Retinal pigment epithelial cell (primary cell): ENCODE measurements around the gene ERCC8.

Experiments used
- DNase-seq: peaks from one replicate; pipeline ENCODE4 v3.0.0-alpha.2; 2010; ENCODE audit warnings: low read depth
- H3K4me3 ChIP-seq: 2 replicates; pipeline ENCODE4 v1.5.1; 2011; ENCODE audit warnings: mild to moderate bottlenecking, low read length, control low read depth, moderate library complexity
- CTCF ChIP-seq: conservative IDR thresholded peaks from 2 replicates; pipeline ENCODE4 v1.5.1; 2011; ENCODE audit warnings: low read depth, low read length, control low read depth, inconsistent platforms

ERCC8 gene

GRCh38 chr5:60852940-60853339 lies 91.9 kb downstream of the ERCC8 start:
- no peak for DNase-seq
- H3K4me3 ChIP-seq, result no peak overlapping the region
- TF ChIP-seq CTCF, result no peak

- no peak overlapping the region for H3K4me3 ChIP-seq
- no peak for TF ChIP-seq CTCF
- DNase-seq, result no peak
These were observed 92.6 kb downstream of the ERCC8 start for GRCh38 chr5:60852317-60852716.

- DNase-seq, result no peak
- no peak overlapping the region for H3K4me3 ChIP-seq
- TF ChIP-seq CTCF, result no peak
These were observed 93.2 kb downstream of the ERCC8 start for GRCh38 chr5:60851626-60852025.

- H3K4me3 ChIP-seq, result no peak overlapping the region
- no peak for DNase-seq
These were observed 98.6 kb downstream of the ERCC8 start for GRCh38 chr5:60846298-60846697.

GRCh38 chr5:60843936-60844905 lies 100.6 kb downstream of the ERCC8 start, which contains the start of gene ELOVL7:
ELOVL7 (minus strand) TSS chr5:60844269; CDS start chr5:60787397, 56,872 bp downstream.
- H3K4me3 ChIP-seq, result peak within 1 kb of the TSS; percentile 83
- peak; percentile 55 for DNase-seq
- TF ChIP-seq CTCF, result no peak

More at GRCh38 chr5:60846298-60846697, 98.6 kb downstream of the ERCC8 start:
- TF ChIP-seq CTCF, result no peak

- no peak for TF ChIP-seq CTCF
These were observed 101.4 kb downstream of the ERCC8 start for GRCh38 chr5:60843386-60843935.

More at GRCh38 chr5:60843386-60843935, 101.4 kb downstream of the ERCC8 start:
- no peak for DNase-seq
- H3K4me3 ChIP-seq, result peak overlapping the region; percentile 83
